H9 (cell line): Measurements from ENCODE around the gene CYSLTR2. TPM values are rescaled to one million over a fixed set of nuclear protein-coding genes. Genes with fewer than 3 reads are reported as not detected.

Source experiments
- DNase-seq: peaks from one replicate; pipeline ENCODE4 v3.0.0-alpha.2; 2017
- H2AFZ ChIP-seq: one replicate; pipeline ENCODE4 v1.6.1; 2013; ENCODE audit warnings: mild to moderate bottlenecking, low read length, control low read depth, moderate library complexity
- H2AK5ac ChIP-seq: 2 replicates; pipeline ENCODE4 v1.6.1; 2013; ENCODE audit warnings: low read length, control low read depth, mixed read lengths; ENCODE audit not compliant: insufficient read length
- H2BK120ac ChIP-seq: one replicate; pipeline ENCODE4 v1.6.1; 2013; ENCODE audit warnings: low read depth, mild to moderate bottlenecking, low read length, control low read depth, inconsistent platforms; ENCODE audit not compliant: poor library complexity, severe bottlenecking
- H2BK12ac ChIP-seq: 2 replicates; pipeline ENCODE4 v1.6.1; 2013; ENCODE audit warnings: low read length, control low read depth, mixed read lengths, low read depth; ENCODE audit not compliant: insufficient read length
- H2BK15ac ChIP-seq: 2 replicates; pipeline ENCODE4 v1.6.1; 2013; ENCODE audit warnings: low read depth, low read length, control low read depth
- H2BK20ac ChIP-seq: one replicate; pipeline ENCODE4 v1.6.1; 2013; ENCODE audit warnings: low read depth, mild to moderate bottlenecking, low read length, control low read depth, inconsistent platforms; ENCODE audit not compliant: poor library complexity, severe bottlenecking
- H2BK5ac ChIP-seq: 2 replicates; pipeline ENCODE4 v1.6.1; 2013; ENCODE audit warnings: low read length, control low read depth, mixed read lengths; ENCODE audit not compliant: insufficient read length
- H3K14ac ChIP-seq: 2 replicates; pipeline ENCODE4 v1.6.1; 2013; ENCODE audit warnings: low read length, control low read depth; ENCODE audit not compliant: insufficient read depth
- H3K18ac ChIP-seq: 2 replicates; pipeline ENCODE4 v1.6.1; 2013; ENCODE audit warnings: low read depth, mild to moderate bottlenecking, mixed read lengths, low read length, control low read depth; ENCODE audit not compliant: insufficient read length
- H3K23ac ChIP-seq: 2 replicates; pipeline ENCODE4 v1.6.1; 2013; ENCODE audit warnings: low read length, control low read depth, mixed read lengths, low read depth; ENCODE audit not compliant: insufficient read length
- H3K23me2 ChIP-seq: 2 replicates; pipeline ENCODE4 v1.6.1; 2013; ENCODE audit warnings: low read depth, mild to moderate bottlenecking, mixed read lengths, low read length, control low read depth; ENCODE audit not compliant: insufficient read length, poor library complexity, severe bottlenecking
- H3K27ac ChIP-seq: 2 replicates; pipeline ENCODE4 v1.5.1; 2013; ENCODE audit warnings: low read length, control low read depth, mixed read lengths, low read depth; ENCODE audit not compliant: insufficient read length
- H3K27me3 ChIP-seq: 2 replicates; pipeline ENCODE4 v1.6.1; 2013; ENCODE audit warnings: low read length, control low read depth, inconsistent platforms; ENCODE audit not compliant: insufficient read depth
- H3K4ac ChIP-seq: 2 replicates; pipeline ENCODE4 v1.6.1; 2013; ENCODE audit warnings: low read depth, mild to moderate bottlenecking, control low read depth, inconsistent platforms, low read length, moderate library complexity
- H3K4me1 ChIP-seq: 2 replicates; pipeline ENCODE4 v1.6.1; 2013; ENCODE audit warnings: low read length, control low read depth, inconsistent platforms; ENCODE audit not compliant: insufficient read depth
- H3K4me2 ChIP-seq: 2 replicates; pipeline ENCODE4 v1.6.1; 2013; ENCODE audit warnings: low read length, control low read depth, mixed read lengths; ENCODE audit not compliant: insufficient read length, insufficient read depth
- H3K56ac ChIP-seq: 2 replicates; pipeline ENCODE4 v1.6.1; 2013; ENCODE audit warnings: low read depth, mild to moderate bottlenecking, mixed read lengths, low read length, control low read depth; ENCODE audit not compliant: insufficient read length
- H3K79me1 ChIP-seq: 2 replicates; pipeline ENCODE4 v1.6.1; 2013; ENCODE audit warnings: low read depth, mild to moderate bottlenecking, moderate library complexity, low read length, control low read depth, inconsistent platforms; ENCODE audit not compliant: insufficient read depth, poor library complexity, severe bottlenecking
- H3K79me2 ChIP-seq: 2 replicates; pipeline ENCODE4 v1.6.1; 2013; ENCODE audit warnings: low read length, control low read depth, inconsistent platforms; ENCODE audit not compliant: insufficient read depth
- H3K9ac ChIP-seq: 2 replicates; pipeline ENCODE4 v1.6.1; 2013; ENCODE audit warnings: low read length, control low read depth, mixed read lengths; ENCODE audit not compliant: insufficient read length; ENCODE audit errors: extremely low read depth
- H3K9me3 ChIP-seq: one replicate; pipeline ENCODE4 v1.6.1; 2013; ENCODE audit warnings: low read depth, low read length, inconsistent platforms; ENCODE audit not compliant: control insufficient read depth
- H3T11ph ChIP-seq: one replicate; pipeline ENCODE4 v1.6.1; 2013; ENCODE audit warnings: mild to moderate bottlenecking, low read length, control low read depth, inconsistent platforms
- H4K20me1 ChIP-seq: one replicate; pipeline ENCODE4 v1.6.1; 2013; ENCODE audit not compliant: control insufficient read depth, insufficient read length, insufficient read depth
- H4K5ac ChIP-seq: 2 replicates; pipeline ENCODE4 v1.6.1; 2013; ENCODE audit warnings: low read depth, mild to moderate bottlenecking, mixed read lengths, low read length, control low read depth; ENCODE audit not compliant: insufficient read length
- H4K8ac ChIP-seq: replicated peaks from 2 replicates; pipeline ENCODE4 v1.6.1; 2013; ENCODE audit warnings: low read length, control low read depth, mixed read lengths, low read depth; ENCODE audit not compliant: insufficient read length
- H4K91ac ChIP-seq: 2 replicates; pipeline ENCODE4 v1.6.1; 2013; ENCODE audit warnings: low read depth, mild to moderate bottlenecking, moderate library complexity, mixed read lengths, low read length, control low read depth; ENCODE audit not compliant: insufficient read length
- H3K27ac Mint-ChIP-seq, 3 experiments: 2 replicates in 2 of 3; 3 replicates in 1 of 3; pipeline ENCODE4 v1.8.0; 2020 to 2021; ENCODE audit warnings: mixed read lengths in 3 of 3, mild to moderate bottlenecking in 1 of 3, moderate library complexity in 1 of 3
- H3K27me3 Mint-ChIP-seq: 2 replicates; pipeline ENCODE4 v1.8.0; 2021; ENCODE audit warnings: low read depth, mild to moderate bottlenecking, moderate library complexity, mixed read lengths
- H3K36me3 Mint-ChIP-seq, 3 experiments: 2 replicates in 2 of 3; 3 replicates in 1 of 3; pipeline ENCODE4 v1.8.0; 2020 to 2021; ENCODE audit warnings: low read depth in 3 of 3, mixed read lengths in 3 of 3; ENCODE audit not compliant: insufficient read depth in 1 of 3
- H3K4me1 Mint-ChIP-seq, 2 experiments: 2 replicates each; pipeline ENCODE4 v1.8.0; 2020; ENCODE audit warnings: mixed read lengths in 2 of 2
- H3K4me3 Mint-ChIP-seq, 2 experiments: 2 replicates in 1 of 2; 3 replicates in 1 of 2; pipeline ENCODE4 v1.8.0; 2020 to 2021; ENCODE audit warnings: mild to moderate bottlenecking in 2 of 2, mixed read lengths in 2 of 2, moderate library complexity in 1 of 2
- H3K9me3 Mint-ChIP-seq, 2 experiments: 2 replicates in 1 of 2; 3 replicates in 1 of 2; pipeline ENCODE4 v1.8.0; 2020; ENCODE audit warnings: mild to moderate bottlenecking in 2 of 2, mixed read lengths in 2 of 2, moderate library complexity in 1 of 2
- CTCF ChIP-seq: fragments of 200-600 bp; sonication (generic); conservative IDR thresholded peaks from 3 replicates; pipeline ENCODE4 v1.8.0; 2021; ENCODE audit warnings: antibody characterized with exemption, mild to moderate bottlenecking
- WGBS: extraction: QIAGEN DNeasy Blood & Tissue Kit; methylation state at CpG from one replicate; pipeline ENCODE4 v1.1.7; 2013; ENCODE audit warnings: missing lambda C conversion rate, low lambda C conversion rate, mixed read lengths; ENCODE audit not compliant: insufficient read length; ENCODE audit errors: extremely low coverage; 5-methylcytosine and 5-hydroxymethylcytosine counted together
- total RNA-seq: library from RNA; stranded (reverse); gene quantifications from 2 replicates; pipeline ENCODE4 v1.2.1, GENCODE V29; 2021

CYSLTR2 gene
- total RNA-seq, 1 experiment from 2014 or later: not detected

DNA sequence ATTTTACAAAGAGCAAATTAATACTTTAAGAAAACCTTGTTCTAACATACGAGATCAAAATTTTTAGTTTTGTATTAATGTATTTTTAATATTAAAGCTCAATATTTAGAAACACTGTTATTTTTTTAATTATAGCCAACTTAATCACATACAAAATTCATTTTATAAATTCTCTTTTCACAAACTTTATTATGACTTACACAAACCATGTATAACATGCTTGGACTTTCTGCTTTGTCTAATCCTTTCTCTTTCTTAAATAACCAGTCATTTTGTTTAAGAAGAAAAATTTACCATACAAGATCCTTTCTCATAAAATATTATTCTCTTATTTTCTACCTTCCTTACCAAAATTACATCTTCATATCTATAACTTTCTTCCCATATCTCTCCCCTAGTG is 62.2 kb downstream of the CYSLTR2 start:
- H3K27me3 ChIP-seq: no peaks in the 10 kb centered on the region
- no peak overlapping the region for H2BK120ac ChIP-seq
- Mint-ChIP-seq H3K9me3 (peaks cover 45 to 62% of the 10 kb centered on the region in 2 experiments), H3K36me3 (peaks cover 11 to 35% (median 31%) of the 10 kb centered on the region in 3 experiments), H3K27ac (no peak overlapping the region), H3K27me3 (no peaks in the 10 kb centered on the region), H3K4me3 (no peak overlapping the region), H3K4me1 (no peaks in the 10 kb centered on the region)
- no peak overlapping the region for H2AK5ac ChIP-seq
- no peak overlapping the region for H3K4me2 ChIP-seq
- no peak overlapping the region for H2AFZ ChIP-seq
- no peak overlapping the region for H4K8ac ChIP-seq
- no CpG with 5 or more reads among the region's 1 CpG for WGBS
- no peaks in the 10 kb centered on the region for H3K79me2 ChIP-seq
- H3K23me2 ChIP-seq: no peaks in the 10 kb centered on the region
- H3K14ac ChIP-seq: no peak overlapping the region
- no peak overlapping the region for H3K27ac ChIP-seq
- no peaks in the 10 kb centered on the region for H3K79me1 ChIP-seq
- no peak overlapping the region for H3K4ac ChIP-seq
- no peak overlapping the region for H3K23ac ChIP-seq
- no peak overlapping the region for H3K9ac ChIP-seq
- no peak for DNase-seq
- H4K20me1 ChIP-seq: no peaks in the 10 kb centered on the region
- no peak for TF ChIP-seq CTCF
- no peak overlapping the region for H3K56ac ChIP-seq
- H2BK12ac ChIP-seq: no peak overlapping the region
- H4K91ac ChIP-seq: no peak overlapping the region
- H3K18ac ChIP-seq: no peak overlapping the region
- no peaks in the 10 kb centered on the region for H3K4me1 ChIP-seq
- H3K9me3 ChIP-seq: peaks cover 12% of the 10 kb centered on the region
- H3T11ph ChIP-seq: no peak overlapping the region
- no peak overlapping the region for H2BK5ac ChIP-seq
- H4K5ac ChIP-seq: no peak overlapping the region
- H2BK15ac ChIP-seq: no peak overlapping the region
- H2BK20ac ChIP-seq: no peak overlapping the region
